ENCODE measurements around the gene KAT6B. TPM values are rescaled to one million over a fixed set of nuclear protein-coding genes. Genes with fewer than 3 reads are reported as not detected.
"Not testable (repeated sequence)": the region's sequence is repeated elsewhere in the genome, so short reads cannot be mapped to it uniquely, and the experiment has no call there.

Gene KAT6B
- total RNA-seq, 1 donor from 2014 or later: 15.6 TPM

- DNase-seq (ENCODE audit: extremely low read depth, low read depth, low spot score): no peak
Observed at GRCh38 chr10:74855439-74855838, 29.0 kb downstream of the KAT6B start.

- DNase-seq (ENCODE audit: extremely low read depth, low read depth, low spot score): no peak
Observed at GRCh38 chr10:74856940-74857339, 30.5 kb downstream of the KAT6B start.

GRCh38 chr10:74857586-74857985 is 31.2 kb downstream of the KAT6B start:
- no peak for DNase-seq (ENCODE audit: extremely low read depth, low read depth, low spot score)

- no peak for DNase-seq (ENCODE audit: extremely low read depth, low read depth, low spot score)
Observed at GRCh38 chr10:74859546-74859945, 33.1 kb downstream of the KAT6B start.

- DNase-seq (ENCODE audit: extremely low read depth, low read depth, low spot score): no peak
Observed at GRCh38 chr10:74862625-74863024, 36.2 kb downstream of the KAT6B start.

- DNase-seq (ENCODE audit: extremely low read depth, low read depth, low spot score): no peak
Observed at GRCh38 chr10:74863551-74863950, 37.2 kb downstream of the KAT6B start.

- DNase-seq (ENCODE audit: extremely low read depth, low read depth, low spot score): no peak
Observed at GRCh38 chr10:74867351-74867750, 41.0 kb downstream of the KAT6B start.

- DNase-seq (ENCODE audit: extremely low read depth, low read depth, low spot score): no peak
Observed at GRCh38 chr10:74868392-74868977, 42.1 kb downstream of the KAT6B start.

GRCh38 chr10:74869635-74870034 is 43.2 kb downstream of the KAT6B start:
- DNase-seq (ENCODE audit: extremely low read depth, low read depth, low spot score): no peak

GRCh38 chr10:74870191-74870590 is 43.8 kb downstream of the KAT6B start:
- no peak for DNase-seq (ENCODE audit: extremely low read depth, low read depth, low spot score)

GRCh38 chr10:74871595-74872382 is 45.4 kb downstream of the KAT6B start:
- DNase-seq (ENCODE audit: extremely low read depth, low read depth, low spot score): no peak

GRCh38 chr10:74873803-74874454 is 47.5 kb downstream of the KAT6B start:
- no peak for DNase-seq (ENCODE audit: extremely low read depth, low read depth, low spot score)

- DNase-seq (ENCODE audit: extremely low read depth, low read depth, low spot score): no peak
Observed at GRCh38 chr10:74874649-74875048, 48.2 kb downstream of the KAT6B start.

GRCh38 chr10:74875068-74875467 is 48.7 kb downstream of the KAT6B start:
- DNase-seq (ENCODE audit: extremely low read depth, low read depth, low spot score): no peak

GRCh38 chr10:74875966-74876365 is 49.6 kb downstream of the KAT6B start:
- no peak for DNase-seq (ENCODE audit: extremely low read depth, low read depth, low spot score)

- DNase-seq (ENCODE audit: extremely low read depth, low read depth, low spot score): not testable (repeated sequence)
Observed at GRCh38 chr10:74877054-74877453, 50.7 kb downstream of the KAT6B start.

GRCh38 chr10:74877898-74878297 is 51.5 kb downstream of the KAT6B start:
- DNase-seq (ENCODE audit: extremely low read depth, low read depth, low spot score): no peak

GRCh38 chr10:74880041-74880440 is 53.6 kb downstream of the KAT6B start:
- DNase-seq (ENCODE audit: extremely low read depth, low read depth, low spot score): no peak

- no peak for DNase-seq (ENCODE audit: extremely low read depth, low read depth, low spot score)
Observed at GRCh38 chr10:74881253-74881884, 55.0 kb downstream of the KAT6B start.

GRCh38 chr10:74882427-74882826 is 56.0 kb downstream of the KAT6B start:
- DNase-seq (ENCODE audit: extremely low read depth, low read depth, low spot score): no peak

- no peak for DNase-seq (ENCODE audit: extremely low read depth, low read depth, low spot score)
Observed at GRCh38 chr10:74882831-74883230, 56.4 kb downstream of the KAT6B start.

Data from glomerular endothelial cell (primary cell).